ENCODE measurements around the gene RPL6. TPM values are rescaled to one million over a fixed set of nuclear protein-coding genes. Genes with fewer than 3 reads are reported as not detected.

Gene RPL6
- polyA plus RNA-seq, 1 donor from 2014 or later: 1,647 TPM

GRCh38 chr12:112381406-112381882 is 28.0 kb downstream of the RPL6 start:
- Histone ChIP-seq H3F3A (ENCODE audit: insufficient read depth, low read length, poor library complexity, severe bottlenecking) (peaks cover 3% of the 10 kb centered on the region), H4K20me1 (ENCODE audit: insufficient read depth) (no peaks in the 10 kb centered on the region), H3K27ac (ENCODE audit: low read length) (peak overlapping the region; percentile 90), H3K9me2 (ENCODE audit: insufficient read depth, low read length) (no peaks in the 10 kb centered on the region), H3K79me2 (replicated peaks; ENCODE audit: insufficient read depth, low read length) (peaks cover 52% of the 10 kb centered on the region), H3K27me3 (ENCODE audit: insufficient read depth, low read depth, low read length) (no peaks in the 10 kb centered on the region), H2AFZ (ENCODE audit: low read depth, low read length) (peak overlapping the region; percentile 60), H3K9me3 (ENCODE audit: low read length) (no peaks in the 10 kb centered on the region), H3K4me3 (ENCODE audit: low read length) (peak overlapping the region; percentile 85), H3K4me2 (ENCODE audit: low read length) (peak overlapping the region; percentile 34), H3K9ac (ENCODE audit: low read length) (peak overlapping the region; percentile 90), H3K36me3 (ENCODE audit: insufficient read depth, low read length) (no peaks in the 10 kb centered on the region)
- TF ChIP-seq TAF1 (IDR thresholded peaks at IDR 0.05; ENCODE audit: low read depth) (no peak), CTCF (IDR thresholded peaks at IDR 0.05; ENCODE audit: poor library complexity, severe bottlenecking) (no peak), RAD21 (conservative IDR thresholded peaks at IDR 0.05) (no peak), REST (IDR thresholded peaks at IDR 0.05; ENCODE audit: borderline replicate concordance) (no peak), EZH2 (IDR thresholded peaks at IDR 0.05; ENCODE audit: borderline replicate concordance, insufficient read depth, low read length, poor library complexity, severe bottlenecking) (no peak), SMC3 (conservative IDR thresholded peaks at IDR 0.05; ENCODE audit: poor library complexity) (no peak), POLR2AphosphoS5 (IDR thresholded peaks at IDR 0.05) (no peak), MXI1 (conservative IDR thresholded peaks at IDR 0.05; ENCODE audit: poor library complexity, severe bottlenecking) (no peak), EP300 (conservative IDR thresholded peaks at IDR 0.05; ENCODE audit: poor library complexity, severe bottlenecking) (no peak)

DNA sequence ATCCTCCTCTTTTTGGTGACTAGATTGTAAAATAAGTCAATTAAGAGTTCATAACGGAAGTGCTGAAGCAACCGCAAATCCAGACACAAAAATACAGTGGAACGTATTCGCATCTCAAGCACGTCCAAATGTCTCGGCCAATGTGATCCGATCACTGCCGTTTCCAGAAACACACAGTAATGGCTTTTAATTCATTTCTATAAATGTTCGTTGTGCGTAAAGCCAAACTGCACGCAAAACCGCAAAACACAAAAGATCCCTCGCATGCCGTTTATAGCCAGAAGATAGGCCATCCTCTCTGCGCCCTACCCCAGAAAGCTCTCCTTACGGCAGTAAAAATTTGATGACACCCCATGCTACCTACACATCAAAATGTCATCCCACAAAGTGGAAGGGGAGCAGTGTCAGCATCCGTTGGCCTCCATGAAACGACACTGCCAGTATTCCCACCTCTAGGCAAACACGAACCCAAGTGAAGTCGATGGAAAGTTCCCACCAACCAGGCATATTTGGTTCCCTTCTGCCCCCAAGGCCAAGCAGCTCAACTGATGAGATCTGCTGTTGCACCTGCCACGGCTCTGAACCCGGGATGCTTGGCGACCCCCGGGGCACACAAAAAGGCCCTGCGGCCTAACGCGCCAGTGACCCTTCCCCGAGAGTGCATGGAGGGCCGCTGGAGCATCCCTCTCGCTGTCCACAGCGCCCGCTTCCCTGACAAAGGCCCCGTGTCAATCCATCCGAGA is 28.6 kb downstream of the RPL6 start:
- Histone ChIP-seq H3K36me3 (ENCODE audit: insufficient read depth, low read length) (no peaks in the 10 kb centered on the region), H3K9me3 (ENCODE audit: low read length) (no peaks in the 10 kb centered on the region), H3K79me2 (replicated peaks; ENCODE audit: insufficient read depth, low read length) (peaks cover 56% of the 10 kb centered on the region), H4K20me1 (ENCODE audit: insufficient read depth) (no peaks in the 10 kb centered on the region), H3F3A (ENCODE audit: insufficient read depth, low read length, poor library complexity, severe bottlenecking) (peaks cover 3% of the 10 kb centered on the region), H3K27ac (ENCODE audit: low read length) (peak overlapping the region; percentile 90), H3K4me2 (ENCODE audit: low read length) (peak overlapping the region; percentile 34), H3K9ac (ENCODE audit: low read length) (peak overlapping the region; percentile 90), H3K9me2 (ENCODE audit: insufficient read depth, low read length) (no peaks in the 10 kb centered on the region), H3K27me3 (ENCODE audit: insufficient read depth, low read depth, low read length) (no peaks in the 10 kb centered on the region), H3K4me3 (ENCODE audit: low read length) (peak overlapping the region; percentile 85), H2AFZ (ENCODE audit: low read depth, low read length) (peak overlapping the region; percentile 60)
- TF ChIP-seq POLR2AphosphoS5 (IDR thresholded peaks at IDR 0.05) (no peak), EZH2 (IDR thresholded peaks at IDR 0.05; ENCODE audit: borderline replicate concordance, insufficient read depth, low read length, poor library complexity, severe bottlenecking) (no peak), REST (IDR thresholded peaks at IDR 0.05; ENCODE audit: borderline replicate concordance) (no peak), TAF1 (IDR thresholded peaks at IDR 0.05; ENCODE audit: low read depth) (no peak), CTCF (IDR thresholded peaks at IDR 0.05; ENCODE audit: poor library complexity, severe bottlenecking) (no peak), EP300 (conservative IDR thresholded peaks at IDR 0.05; ENCODE audit: poor library complexity, severe bottlenecking) (no peak), MXI1 (conservative IDR thresholded peaks at IDR 0.05; ENCODE audit: poor library complexity, severe bottlenecking) (no peak), SMC3 (conservative IDR thresholded peaks at IDR 0.05; ENCODE audit: poor library complexity) (no peak), RAD21 (conservative IDR thresholded peaks at IDR 0.05) (no peak)

All from neural cell (in vitro differentiated cells).